NT2/D1 (cell line): Measurements from ENCODE around the gene MDK.

Experiments
- SUZ12 ChIP-seq: IDR thresholded peaks from 2 replicates; pipeline ENCODE4 v1.6.1; 2011; ENCODE audit not compliant: insufficient read length, insufficient read depth; ENCODE audit errors: extremely low read depth
- YY1 ChIP-seq: IDR thresholded peaks from 2 replicates; pipeline ENCODE4 v1.6.1; 2011; ENCODE audit not compliant: insufficient read length, insufficient read depth

DNA sequence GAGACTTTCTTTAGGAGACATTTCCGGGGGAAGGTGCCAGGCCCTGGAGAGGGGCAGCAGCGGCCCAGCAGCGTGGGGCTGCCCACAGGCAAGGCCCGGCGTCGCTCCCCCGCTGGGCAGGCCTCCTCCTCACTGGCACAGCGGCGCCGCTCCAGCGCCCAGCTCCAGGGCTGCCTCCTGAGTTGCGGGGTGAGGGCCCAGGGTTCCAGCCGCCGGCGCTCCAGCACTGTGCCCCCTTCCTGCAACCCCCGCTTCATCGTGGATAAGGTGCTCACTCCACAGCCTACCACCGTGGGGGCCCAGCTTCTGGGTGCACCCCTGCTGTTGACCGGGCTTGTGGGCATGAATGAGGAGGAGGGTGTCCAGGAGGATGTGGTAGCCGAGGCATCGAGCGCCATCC is 15.2 kb upstream of the MDK start:
- no peak for TF ChIP-seq YY1
- no peak for TF ChIP-seq SUZ12
